Tibial nerve (tissue), 4 donors: Measurements from ENCODE around the gene BAIAP3. TPM values are rescaled to one million over a fixed set of nuclear protein-coding genes. Genes with fewer than 3 reads are reported as not detected.

Source experiments
- DNase-seq, 2 donors: peaks; one replicate each; pipeline ENCODE4 v3.0.0-alpha.2; 2019; ENCODE audit warnings: low spot score in 2 of 2
- H3K27ac ChIP-seq, 4 donors: fragments of 200-600 bp; sonication (generic) in 3 of 4; one replicate each; pipeline ENCODE4 v1.5.1; 2017 to 2019; ENCODE audit warnings: mild to moderate bottlenecking in 1 of 4
- H3K27me3 ChIP-seq, 2 donors: fragments of 200-600 bp; sonication (generic) in 1 of 2; one replicate each; pipeline versions ENCODE4 v1.5.1 to v1.6.0; 2017 to 2019
- H3K36me3 ChIP-seq, 3 donors: fragments of 200-600 bp; sonication (generic); one replicate each; pipeline ENCODE4 v1.5.1; 2018 to 2019
- H3K4me1 ChIP-seq, 4 donors: fragments of 200-600 bp; sonication (generic) in 3 of 4; one replicate each; pipeline ENCODE4 v1.5.1; 2017 to 2019
- H3K4me3 ChIP-seq, 4 donors: fragments of 200-600 bp; sonication (generic) in 3 of 4; one replicate each; pipeline ENCODE4 v1.5.1; 2017 to 2019; ENCODE audit warnings: mild to moderate bottlenecking in 1 of 4, moderate library complexity in 1 of 4
- H3K9me3 ChIP-seq, 4 donors: fragments of 200-600 bp; sonication (generic) in 3 of 4; one replicate each; pipeline ENCODE4 v1.5.1; 2017 to 2019
- CTCF ChIP-seq, 5 experiments: fragments of 200-600 bp in 3 of 5; fragments of 450-650 bp in 2 of 5; sonication (generic) in 3 of 5; IDR thresholded peaks; one replicate each; pipeline ENCODE4 v1.5.1; 2016 to 2019; ENCODE audit warnings: antibody characterized with exemption in 5 of 5, mild to moderate bottlenecking in 3 of 5, moderate library complexity in 2 of 5
- EP300 ChIP-seq, 2 donors: sonication (generic); formaldehyde crosslinking; IDR thresholded peaks; one replicate each; pipeline ENCODE4 v1.6.1; 2017; ENCODE audit warnings: antibody characterized with exemption in 2 of 2, mild to moderate bottlenecking in 1 of 2
- POLR2A ChIP-seq, 2 donors: fragments of 450-650 bp; IDR thresholded peaks; one replicate each; pipeline ENCODE4 v1.6.1; 2017; ENCODE audit warnings: antibody characterized with exemption in 2 of 2, mild to moderate bottlenecking in 2 of 2, moderate library complexity in 2 of 2
- WGBS, 2 donors: methylation state at CpG; one replicate each; pipeline ENCODE4 v1.1.5; 2018; 5-methylcytosine and 5-hydroxymethylcytosine counted together
- total RNA-seq, 4 donors: library from RNA; depleted of rRNA; stranded (reverse); fragments of >200 nt; gene quantifications; one replicate each; pipeline ENCODE4 v1.1.0, GENCODE V29; 2016

Gene BAIAP3
- total RNA-seq, 4 donors from 2014 or later = 0.66 to 2.7 (median 2.3) TPM

GRCh38 chr16:1342526-1343427 is 9.3 kb downstream of the BAIAP3 start:
- WGBS, 2 donors = 3 to 10% methylated on average over 40 to 49 of the region's 49 CpGs
- H3K36me3 ChIP-seq = peaks cover 0 to 6% (median 0%) of the 10 kb centered on the region in 3 donors
- TF ChIP-seq CTCF (IDR thresholded peaks at IDR 0.05) = peak in 1 of 5 experiments; percentile 13
- no peak for TF ChIP-seq EP300 (IDR thresholded peaks at IDR 0.05)
- H3K9me3 ChIP-seq = no peaks in the 10 kb centered on the region
- DNase-seq = peak; percentile 64 to 77
- peak overlapping the region in 2 of 4 donors; percentile 34 to 40 for H3K4me3 ChIP-seq
- H3K4me1 ChIP-seq = peaks cover 0 to 22% (median 12%) of the 10 kb centered on the region in 4 donors
- peaks cover 0 to 19% of the 10 kb centered on the region in 2 donors for H3K27me3 ChIP-seq
- H3K27ac ChIP-seq = peak overlapping the region in 1 of 4 donors; percentile 34

- Histone ChIP-seq H3K36me3 (peaks cover 0 to 15% (median 0%) of the 10 kb centered on the region in 3 donors), H3K9me3 (no peaks in the 10 kb centered on the region), H3K27me3 (peaks cover 0 to 11% of the 10 kb centered on the region in 2 donors), H3K4me1 (peaks cover 0 to 22% (median 12%) of the 10 kb centered on the region in 4 donors), H3K27ac (peak overlapping the region in 1 of 4 donors; percentile 15), H3K4me3 (peak overlapping the region in 2 of 4 donors; percentile 34 to 40)
- TF ChIP-seq CTCF (IDR thresholded peaks at IDR 0.05) = no peak
- TF ChIP-seq POLR2A (IDR thresholded peaks at IDR 0.05) = no peak
- no peak for TF ChIP-seq EP300 (IDR thresholded peaks at IDR 0.05)
- no peak for DNase-seq
- 46 to 53% methylated on average over 31 to 36 of the region's 44 CpGs for WGBS, 2 donors
Observed at GRCh38 chr16:1343428-1344242, 10.2 kb downstream of the BAIAP3 start.

GRCh38 chr16:1344499-1344898 is 11.1 kb downstream of the BAIAP3 start:
- Histone ChIP-seq H3K4me3 (no peak overlapping the region), H3K27ac (no peak overlapping the region), H3K36me3 (peaks cover 0 to 23% (median 0%) of the 10 kb centered on the region in 3 donors), H3K4me1 (peaks cover 0 to 22% (median 12%) of the 10 kb centered on the region in 4 donors), H3K9me3 (no peaks in the 10 kb centered on the region), H3K27me3 (peaks cover 0 to 7% of the 10 kb centered on the region in 2 donors)
- TF ChIP-seq EP300 (IDR thresholded peaks at IDR 0.05) (no peak), POLR2A (IDR thresholded peaks at IDR 0.05) (no peak), CTCF (IDR thresholded peaks at IDR 0.05) (no peak)
- DNase-seq = no peak
- 88 to 94% methylated on average over 10 to 13 of the region's 14 CpGs for WGBS, 2 donors

- no peaks in the 10 kb centered on the region for H3K9me3 ChIP-seq
- peaks cover 0 to 29% (median 0%) of the 10 kb centered on the region in 3 donors for H3K36me3 ChIP-seq
- peaks cover 0 to 7% of the 10 kb centered on the region in 2 donors for H3K27me3 ChIP-seq
- no peak overlapping the region for H3K4me3 ChIP-seq
- TF ChIP-seq POLR2A (IDR thresholded peaks at IDR 0.05) = no peak
- no peak for TF ChIP-seq EP300 (IDR thresholded peaks at IDR 0.05)
- no peak for DNase-seq
- no peak overlapping the region for H3K27ac ChIP-seq
- peaks cover 0 to 25% (median 12%) of the 10 kb centered on the region in 4 donors for H3K4me1 ChIP-seq
- 52 to 55% methylated on average over 8 of the region's 11 CpGs for WGBS, 2 donors
Observed at GRCh38 chr16:1345087-1345486, 11.6 kb downstream of the BAIAP3 start.

GRCh38 chr16:1345651-1346421 is 12.4 kb downstream of the BAIAP3 start:
- H3K27ac ChIP-seq = no peak overlapping the region
- 56 to 65% methylated on average over 16 to 21 of the region's 31 CpGs for WGBS, 2 donors
- TF ChIP-seq POLR2A (IDR thresholded peaks at IDR 0.05) = no peak
- no peak for TF ChIP-seq EP300 (IDR thresholded peaks at IDR 0.05)
- TF ChIP-seq CTCF (IDR thresholded peaks at IDR 0.05) = no peak

More at GRCh38 chr16:1345651-1346421, 12.4 kb downstream of the BAIAP3 start:
- Histone ChIP-seq H3K9me3 (no peaks in the 10 kb centered on the region), H3K4me1 (peaks cover 0 to 33% (median 19%) of the 10 kb centered on the region in 4 donors), H3K4me3 (no peak overlapping the region), H3K36me3 (peaks cover 0 to 34% (median 0%) of the 10 kb centered on the region in 3 donors), H3K27me3 (peaks cover 0 to 7% of the 10 kb centered on the region in 2 donors)
- DNase-seq = no peak
